ENCODE measurements around the gene LACTBL1. TPM values are rescaled to one million over a fixed set of nuclear protein-coding genes. Genes with fewer than 3 reads are reported as not detected.
"Not testable (repeated sequence)": the region's sequence is repeated elsewhere in the genome, so short reads cannot be mapped to it uniquely, and the experiment has no call there.

LACTBL1 gene
- total and polyA plus RNA-seq, 2 of the 4 experiments (the other 2 are of a cell fraction), result not detected

DNA sequence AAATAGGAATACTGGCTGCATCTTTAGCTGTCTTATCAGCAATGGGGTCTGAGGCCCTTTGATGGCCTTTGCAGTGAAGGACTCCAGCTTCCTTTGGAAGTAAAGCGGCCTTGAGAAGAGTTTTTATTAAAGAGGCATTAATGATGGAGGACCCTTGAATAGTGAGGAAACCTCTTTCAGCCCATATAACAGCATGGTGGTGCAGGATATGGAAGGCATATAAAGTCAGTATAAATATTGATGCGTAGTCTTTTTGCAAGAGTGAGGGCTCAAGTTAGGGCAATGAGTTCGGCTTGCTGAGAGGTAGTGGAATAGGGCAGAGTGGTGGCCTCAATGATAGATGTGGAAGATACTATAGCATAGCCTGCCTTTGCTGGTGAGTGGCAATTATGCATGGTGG lies 27.5 kb upstream of the LACTBL1 start:
- H3K79me1 ChIP-seq (ENCODE audit: low read depth in 1 of 2, low read length in 2 of 2); H2BK5ac ChIP-seq (ENCODE audit: low read depth, low read length, poor library complexity, severe bottlenecking); POLR2A ChIA-PET (ENCODE audit: unreplicated experiment); H3K23ac ChIP-seq (ENCODE audit: low read depth, low read length); in situ Hi-C loops (cut with MboI; ENCODE audit: low sequenced_read_pairs); H3K4me2 ChIP-seq (ENCODE audit: low read depth, low read length); H2AK9ac ChIP-seq (replicated peaks; ENCODE audit: low read depth, low read length, poor library complexity); ATAC-seq (ENCODE audit: low read depth); H4K5ac ChIP-seq (ENCODE audit: low read depth, low read length); H3K18ac ChIP-seq (ENCODE audit: low read depth, low read length); H3K9me3 ChIP-seq (ENCODE audit: control insufficient read depth, insufficient read depth, low read length); DNase-seq; H4K8ac ChIP-seq (ENCODE audit: low read depth in 2 of 2, low read length in 2 of 2); H2BK20ac ChIP-seq (ENCODE audit: low read depth, low read length); H2BK15ac ChIP-seq (ENCODE audit: low read depth, low read length); CTCF ChIA-PET; H4K91ac ChIP-seq (ENCODE audit: insufficient read depth, low read depth, low read length); H3K56ac ChIP-seq (ENCODE audit: extremely low read depth, insufficient read depth, low read length); H3K27ac ChIP-seq (ENCODE audit: insufficient read depth, low read length); H3K9ac ChIP-seq (ENCODE audit: low read depth, low read length); dilution Hi-C loops (cut with HindIII; ENCODE audit: low sequenced_read_pairs, unreplicated experiment); intact Hi-C loops (cut with micrococcal nuclease); H4K20me1 ChIP-seq (ENCODE audit: insufficient read depth, low read length); H3K4me1 ChIP-seq (ENCODE audit: control insufficient read depth, insufficient read depth, low read length); H3K9me1 ChIP-seq (ENCODE audit: insufficient read depth, low read length); H3K4me3 ChIP-seq (ENCODE audit: insufficient read depth, low read depth, low read length); H3K36me3 ChIP-seq (ENCODE audit: control insufficient read depth, insufficient read depth, low read length); H2BK120ac ChIP-seq (ENCODE audit: low read depth, low read length); H2AK5ac ChIP-seq (ENCODE audit: low read depth, low read length); H3K14ac ChIP-seq (replicated peaks; ENCODE audit: low read depth, low read length); BruUV-seq (replicated peaks); H2AFZ ChIP-seq (replicated peaks; ENCODE audit: low read length, poor library complexity); H3K4ac ChIP-seq (ENCODE audit: low read depth, low read length): not testable (repeated sequence)
- H3K27me3 ChIP-seq (ENCODE audit: control insufficient read depth, insufficient read depth, low read length), result peaks cover 26% of the 10 kb centered on the region
- WGBS, 2 experiments (ENCODE audit: extremely low coverage in 2 of 2, insufficient read length in 1 of 2), result 75% methylated on average over 2 of the region's 3 CpGs; no CpG with 5 or more reads in 1 of the 2 experiments

DNA sequence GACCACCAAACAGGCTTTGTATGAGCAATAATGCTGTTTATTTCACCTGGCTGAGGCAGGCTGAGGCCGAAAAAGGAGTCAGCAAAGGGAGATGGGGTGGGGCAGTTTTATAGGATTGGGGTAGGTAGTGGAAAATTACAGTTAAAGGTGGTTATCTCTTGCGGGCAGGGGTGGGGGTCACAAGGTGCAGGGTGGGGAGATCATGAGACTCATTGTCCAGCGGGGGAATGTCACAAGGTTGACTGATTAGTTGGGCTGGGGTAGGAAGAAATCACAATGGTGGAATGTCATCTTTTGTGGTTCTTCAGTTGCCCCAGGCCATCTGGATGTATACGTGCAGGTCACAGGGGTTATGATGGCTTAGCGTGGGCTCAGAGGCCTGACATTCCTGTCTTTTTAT lies 24.9 kb upstream of the LACTBL1 start:
- H3K9ac ChIP-seq (ENCODE audit: low read depth, low read length); H3K9me1 ChIP-seq (ENCODE audit: insufficient read depth, low read length); H2BK120ac ChIP-seq (ENCODE audit: low read depth, low read length); H3K79me1 ChIP-seq (ENCODE audit: low read depth in 1 of 2, low read length in 2 of 2); H3K4me3 ChIP-seq (ENCODE audit: insufficient read depth, low read depth, low read length); ATAC-seq (ENCODE audit: low read depth); H3K23ac ChIP-seq (ENCODE audit: low read depth, low read length); DNase-seq; H4K91ac ChIP-seq (ENCODE audit: insufficient read depth, low read depth, low read length); H2AK5ac ChIP-seq (ENCODE audit: low read depth, low read length); dilution Hi-C loops (cut with HindIII; ENCODE audit: low sequenced_read_pairs, unreplicated experiment); intact Hi-C loops (cut with micrococcal nuclease); H3K18ac ChIP-seq (ENCODE audit: low read depth, low read length); H3K4me1 ChIP-seq (ENCODE audit: control insufficient read depth, insufficient read depth, low read length); H4K8ac ChIP-seq (ENCODE audit: low read depth in 2 of 2, low read length in 2 of 2); BruUV-seq (replicated peaks); H2BK15ac ChIP-seq (ENCODE audit: low read depth, low read length); H3K27ac ChIP-seq (ENCODE audit: insufficient read depth, low read length); CTCF ChIA-PET; H2AFZ ChIP-seq (replicated peaks; ENCODE audit: low read length, poor library complexity); H2AK9ac ChIP-seq (replicated peaks; ENCODE audit: low read depth, low read length, poor library complexity); H3K56ac ChIP-seq (ENCODE audit: extremely low read depth, insufficient read depth, low read length); H3K4ac ChIP-seq (ENCODE audit: low read depth, low read length); H4K20me1 ChIP-seq (ENCODE audit: insufficient read depth, low read length); H2BK5ac ChIP-seq (ENCODE audit: low read depth, low read length, poor library complexity, severe bottlenecking); H2BK20ac ChIP-seq (ENCODE audit: low read depth, low read length); H4K5ac ChIP-seq (ENCODE audit: low read depth, low read length); H3K14ac ChIP-seq (replicated peaks; ENCODE audit: low read depth, low read length); POLR2A ChIA-PET (ENCODE audit: unreplicated experiment); H3K4me2 ChIP-seq (ENCODE audit: low read depth, low read length); H3K36me3 ChIP-seq (ENCODE audit: control insufficient read depth, insufficient read depth, low read length): not testable (repeated sequence)
- 13% methylated on average over 1 of the region's 5 CpGs; no CpG with 5 or more reads in 1 of the 2 experiments for WGBS, 2 experiments (ENCODE audit: extremely low coverage in 2 of 2, insufficient read length in 1 of 2)
- Histone ChIP-seq H3K9me3 (ENCODE audit: control insufficient read depth, insufficient read depth, low read length) (peaks cover 11% of the 10 kb centered on the region), H3K27me3 (ENCODE audit: control insufficient read depth, insufficient read depth, low read length) (peaks cover 11% of the 10 kb centered on the region)
- in situ Hi-C loops (cut with MboI; ENCODE audit: low sequenced_read_pairs), result loop anchor here (25.0 kb wide), 1 partner anchor 640 kb away; no protein-coding TSS in a partner anchor
